ENCODE data around the gene ERMP1. TPM values are rescaled to one million over a fixed set of nuclear protein-coding genes. Genes with fewer than 3 reads are reported as not detected.

The ERMP1 gene
- total and polyA plus RNA-seq, 10 of the 15 experiments (the other 5 are each of a cell fraction or from before 2014, with no cell fraction given): 2.4 to 42.1 (median 8.1) TPM

DNA sequence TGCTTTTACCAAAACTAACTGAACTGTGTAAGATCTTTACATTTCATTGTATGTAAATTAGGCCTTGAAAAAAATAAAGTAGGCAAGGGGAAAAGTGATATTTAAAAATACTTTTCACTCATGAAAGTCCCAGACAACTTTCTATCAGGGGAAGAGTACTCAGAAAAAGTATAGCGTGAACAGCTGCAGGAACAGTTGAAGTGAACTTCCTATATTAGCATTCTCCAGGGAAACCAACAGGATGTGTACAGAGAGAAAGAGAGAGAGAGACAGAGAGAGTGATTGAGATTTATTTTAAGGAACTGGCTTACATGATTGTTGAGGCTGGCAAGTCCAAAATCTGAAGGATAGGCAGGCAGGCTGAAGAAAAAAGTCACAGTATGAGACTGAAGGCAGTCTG lies 42.0 kb downstream of the ERMP1 start:
- Histone ChIP-seq H3K9me3 (replicated peaks; ENCODE audit: control insufficient read depth, insufficient read depth, low read length) (no peaks in the 10 kb centered on the region), H2AFZ (ENCODE audit: control insufficient read depth, low read depth, low read length) (no peak overlapping the region), H3K4me2 (ENCODE audit: control insufficient read depth, insufficient read depth) (no peak overlapping the region), H3K4me1 (ENCODE audit: control insufficient read depth, insufficient read depth, low read length) (no peaks in the 10 kb centered on the region), H4K20me1 (ENCODE audit: control insufficient read depth, insufficient read depth) (no peaks in the 10 kb centered on the region), H3K36me3 (ENCODE audit: control insufficient read depth in 2 of 2, insufficient read depth in 2 of 2, low read length in 1 of 2) (peaks cover 10% of the 10 kb centered on the region in 2 experiments), H3K27me3 (replicated peaks in 1 of 2; ENCODE audit: control insufficient read depth in 2 of 2, insufficient read depth in 2 of 2, low read length in 1 of 2) (no peaks in the 10 kb centered on the region), H3K9ac (ENCODE audit: control insufficient read depth, insufficient read depth, low read length) (no peak overlapping the region), H3K4me3 (no peak overlapping the region), H3K27ac (ENCODE audit: control insufficient read depth, insufficient read depth) (no peak overlapping the region), H3K79me2 (ENCODE audit: control insufficient read depth, insufficient read depth, low read length) (no peaks in the 10 kb centered on the region)
- 91% methylated on average over 1 of the region's 1 CpG for WGBS (ENCODE audit: insufficient coverage, insufficient replicate concordance, low lambda C conversion rate, missing lambda C conversion rate)
- no TSS peak for BruUV-seq (replicated peaks)
- SMC1A ChIA-PET (ENCODE audit: uncharacterized antibody, unreplicated experiment): no interaction called here
- POLR2A ChIA-PET: no interaction called here
- RAD21 ChIA-PET (ENCODE audit: unreplicated experiment): no interaction called here
- intact Hi-C loops (cut with micrococcal nuclease; ENCODE audit: unreplicated experiment): no loop called here
- in situ Hi-C loops (cut with MboI): no loop called here
- FAIRE-seq (no peak), ATAC-seq (no peak), DNase-seq (ENCODE audit: low read depth, low spot score) (no peak)
- CTCF ChIA-PET: no interaction called here
- TF ChIP-seq RELA (IDR thresholded peaks at IDR 0.05; ENCODE audit: borderline replicate concordance, partially characterized antibody) (no peak), RBBP5 (conservative IDR thresholded peaks at IDR 0.05) (no peak), EED (IDR thresholded peaks at IDR 0.05; ENCODE audit: low read depth) (no peak), CHD1 (IDR thresholded peaks at IDR 0.05; ENCODE audit: low read depth, low read length) (no peak), RCOR1 (conservative IDR thresholded peaks at IDR 0.05; ENCODE audit: low read depth, low read length) (no peak), SUPT20H (IDR thresholded peaks at IDR 0.05; ENCODE audit: borderline replicate concordance, control insufficient read depth, low read depth, low read length) (no peak), ZNF217 (IDR thresholded peaks at IDR 0.05) (no peak), BMI1 (IDR thresholded peaks at IDR 0.05; ENCODE audit: borderline replicate concordance) (no peak)
- TF ChIP-seq, protein P1, sequence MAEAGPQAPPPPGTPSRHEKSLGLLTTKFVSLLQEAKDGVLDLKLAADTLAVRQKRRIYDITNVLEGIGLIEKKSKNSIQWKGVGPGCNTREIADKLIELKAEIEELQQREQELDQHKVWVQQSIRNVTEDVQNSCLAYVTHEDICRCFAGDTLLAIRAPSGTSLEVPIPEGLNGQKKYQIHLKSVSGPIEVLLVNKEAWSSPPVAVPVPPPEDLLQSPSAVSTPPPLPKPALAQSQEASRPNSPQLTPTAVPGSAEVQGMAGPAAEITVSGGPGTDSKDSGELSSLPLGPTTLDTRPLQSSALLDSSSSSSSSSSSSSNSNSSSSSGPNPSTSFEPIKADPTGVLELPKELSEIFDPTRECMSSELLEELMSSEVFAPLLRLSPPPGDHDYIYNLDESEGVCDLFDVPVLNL (IDR thresholded peaks at IDR 0.05; ENCODE audit: low read depth, low read length): no peak
- TF ChIP-seq, protein P2, sequence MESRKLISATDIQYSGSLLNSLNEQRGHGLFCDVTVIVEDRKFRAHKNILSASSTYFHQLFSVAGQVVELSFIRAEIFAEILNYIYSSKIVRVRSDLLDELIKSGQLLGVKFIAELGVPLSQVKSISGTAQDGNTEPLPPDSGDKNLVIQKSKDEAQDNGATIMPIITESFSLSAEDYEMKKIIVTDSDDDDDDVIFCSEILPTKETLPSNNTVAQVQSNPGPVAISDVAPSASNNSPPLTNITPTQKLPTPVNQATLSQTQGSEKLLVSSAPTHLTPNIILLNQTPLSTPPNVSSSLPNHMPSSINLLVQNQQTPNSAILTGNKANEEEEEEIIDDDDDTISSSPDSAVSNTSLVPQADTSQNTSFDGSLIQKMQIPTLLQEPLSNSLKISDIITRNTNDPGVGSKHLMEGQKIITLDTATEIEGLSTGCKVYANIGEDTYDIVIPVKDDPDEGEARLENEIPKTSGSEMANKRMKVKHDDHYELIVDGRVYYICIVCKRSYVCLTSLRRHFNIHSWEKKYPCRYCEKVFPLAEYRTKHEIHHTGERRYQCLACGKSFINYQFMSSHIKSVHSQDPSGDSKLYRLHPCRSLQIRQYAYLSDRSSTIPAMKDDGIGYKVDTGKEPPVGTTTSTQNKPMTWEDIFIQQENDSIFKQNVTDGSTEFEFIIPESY (IDR thresholded peaks at IDR 0.05): no peak
- TF ChIP-seq, protein P3, sequence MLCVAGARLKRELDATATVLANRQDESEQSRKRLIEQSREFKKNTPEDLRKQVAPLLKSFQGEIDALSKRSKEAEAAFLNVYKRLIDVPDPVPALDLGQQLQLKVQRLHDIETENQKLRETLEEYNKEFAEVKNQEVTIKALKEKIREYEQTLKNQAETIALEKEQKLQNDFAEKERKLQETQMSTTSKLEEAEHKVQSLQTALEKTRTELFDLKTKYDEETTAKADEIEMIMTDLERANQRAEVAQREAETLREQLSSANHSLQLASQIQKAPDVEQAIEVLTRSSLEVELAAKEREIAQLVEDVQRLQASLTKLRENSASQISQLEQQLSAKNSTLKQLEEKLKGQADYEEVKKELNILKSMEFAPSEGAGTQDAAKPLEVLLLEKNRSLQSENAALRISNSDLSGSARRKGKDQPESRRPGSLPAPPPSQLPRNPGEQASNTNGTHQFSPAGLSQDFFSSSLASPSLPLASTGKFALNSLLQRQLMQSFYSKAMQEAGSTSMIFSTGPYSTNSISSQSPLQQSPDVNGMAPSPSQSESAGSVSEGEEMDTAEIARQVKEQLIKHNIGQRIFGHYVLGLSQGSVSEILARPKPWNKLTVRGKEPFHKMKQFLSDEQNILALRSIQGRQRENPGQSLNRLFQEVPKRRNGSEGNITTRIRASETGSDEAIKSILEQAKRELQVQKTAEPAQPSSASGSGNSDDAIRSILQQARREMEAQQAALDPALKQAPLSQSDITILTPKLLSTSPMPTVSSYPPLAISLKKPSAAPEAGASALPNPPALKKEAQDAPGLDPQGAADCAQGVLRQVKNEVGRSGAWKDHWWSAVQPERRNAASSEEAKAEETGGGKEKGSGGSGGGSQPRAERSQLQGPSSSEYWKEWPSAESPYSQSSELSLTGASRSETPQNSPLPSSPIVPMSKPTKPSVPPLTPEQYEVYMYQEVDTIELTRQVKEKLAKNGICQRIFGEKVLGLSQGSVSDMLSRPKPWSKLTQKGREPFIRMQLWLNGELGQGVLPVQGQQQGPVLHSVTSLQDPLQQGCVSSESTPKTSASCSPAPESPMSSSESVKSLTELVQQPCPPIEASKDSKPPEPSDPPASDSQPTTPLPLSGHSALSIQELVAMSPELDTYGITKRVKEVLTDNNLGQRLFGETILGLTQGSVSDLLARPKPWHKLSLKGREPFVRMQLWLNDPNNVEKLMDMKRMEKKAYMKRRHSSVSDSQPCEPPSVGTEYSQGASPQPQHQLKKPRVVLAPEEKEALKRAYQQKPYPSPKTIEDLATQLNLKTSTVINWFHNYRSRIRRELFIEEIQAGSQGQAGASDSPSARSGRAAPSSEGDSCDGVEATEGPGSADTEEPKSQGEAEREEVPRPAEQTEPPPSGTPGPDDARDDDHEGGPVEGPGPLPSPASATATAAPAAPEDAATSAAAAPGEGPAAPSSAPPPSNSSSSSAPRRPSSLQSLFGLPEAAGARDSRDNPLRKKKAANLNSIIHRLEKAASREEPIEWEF (IDR thresholded peaks at IDR 0.05; ENCODE audit: insufficient replicate concordance, low read depth, low read length): no peak
- TF ChIP-seq, protein P4, sequence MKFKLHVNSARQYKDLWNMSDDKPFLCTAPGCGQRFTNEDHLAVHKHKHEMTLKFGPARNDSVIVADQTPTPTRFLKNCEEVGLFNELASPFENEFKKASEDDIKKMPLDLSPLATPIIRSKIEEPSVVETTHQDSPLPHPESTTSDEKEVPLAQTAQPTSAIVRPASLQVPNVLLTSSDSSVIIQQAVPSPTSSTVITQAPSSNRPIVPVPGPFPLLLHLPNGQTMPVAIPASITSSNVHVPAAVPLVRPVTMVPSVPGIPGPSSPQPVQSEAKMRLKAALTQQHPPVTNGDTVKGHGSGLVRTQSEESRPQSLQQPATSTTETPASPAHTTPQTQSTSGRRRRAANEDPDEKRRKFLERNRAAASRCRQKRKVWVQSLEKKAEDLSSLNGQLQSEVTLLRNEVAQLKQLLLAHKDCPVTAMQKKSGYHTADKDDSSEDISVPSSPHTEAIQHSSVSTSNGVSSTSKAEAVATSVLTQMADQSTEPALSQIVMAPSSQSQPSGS (IDR thresholded peaks at IDR 0.05; ENCODE audit: low read length): no peak

Data from GM12878 (cell line).